T-helper 1 cell treated with Interleukin-12 subunit alpha and Interleukin-12 subunit beta and Interleukin-4 antibody, amounts not matched to agents 30 μg/mL and 1 μg/mL, for 36 hours (primary cell): ENCODE results near the gene TBC1D7.

ENCODE experiments used
- H3K27ac Mint-ChIP-seq: one replicate; pipeline ENCODE4 v1.8.0; 2021; ENCODE audit warnings: mild to moderate bottlenecking, mixed read lengths
- H3K27me3 Mint-ChIP-seq: one replicate; pipeline ENCODE4 v1.8.0; 2021; ENCODE audit warnings: low read depth, mixed read lengths
- H3K36me3 Mint-ChIP-seq: one replicate; pipeline ENCODE4 v1.8.0; 2021; ENCODE audit warnings: low read depth, mixed read lengths
- H3K4me1 Mint-ChIP-seq: one replicate; pipeline ENCODE4 v1.8.0; 2021; ENCODE audit warnings: low read depth, mixed read lengths
- H3K4me3 Mint-ChIP-seq: one replicate; pipeline ENCODE4 v1.8.0; 2021; ENCODE audit warnings: mild to moderate bottlenecking, moderate library complexity, mixed read lengths
- H3K9me3 Mint-ChIP-seq: one replicate; pipeline ENCODE4 v1.8.0; 2021; ENCODE audit warnings: mixed read lengths

The TBC1D7 gene

GRCh38 chr6:13328076-13328874 lies at the start of gene TBC1D7:
TBC1D7 (minus strand) TSS chr6:13328537; CDS start chr6:13326898, 1,639 bp downstream.
- Mint-ChIP-seq H3K36me3 (peaks cover 12% of the 10 kb centered on the region), H3K4me3 (peak within 1 kb of the TSS; percentile 91), H3K27me3 (no peaks in the 10 kb centered on the region), H3K9me3 (no peaks in the 10 kb centered on the region), H3K27ac (peak within 1 kb of the TSS; percentile 93), H3K4me1 (peaks cover 26% of the 10 kb centered on the region)

GRCh38 chr6:13377054-13377758 lies 48.9 kb upstream of the TBC1D7 start:
- H3K9me3 Mint-ChIP-seq, result no peaks in the 10 kb centered on the region
- no peaks in the 10 kb centered on the region for H3K36me3 Mint-ChIP-seq
- H3K27ac Mint-ChIP-seq, result no peak overlapping the region
- H3K27me3 Mint-ChIP-seq, result no peaks in the 10 kb centered on the region
- no peak overlapping the region for H3K4me3 Mint-ChIP-seq
- H3K4me1 Mint-ChIP-seq, result peaks cover 24% of the 10 kb centered on the region

- Mint-ChIP-seq H3K36me3 (no peaks in the 10 kb centered on the region), H3K9me3 (no peaks in the 10 kb centered on the region), H3K4me3 (no peak overlapping the region), H3K4me1 (peaks cover 16% of the 10 kb centered on the region), H3K27me3 (no peaks in the 10 kb centered on the region), H3K27ac (no peak overlapping the region)
Measured at GRCh38 chr6:13375360-13375878, 47.1 kb upstream of the TBC1D7 start.

- Mint-ChIP-seq H3K4me3 (no peak overlapping the region), H3K36me3 (no peaks in the 10 kb centered on the region), H3K4me1 (peaks cover 16% of the 10 kb centered on the region), H3K27me3 (no peaks in the 10 kb centered on the region), H3K27ac (no peak overlapping the region), H3K9me3 (no peaks in the 10 kb centered on the region)
Measured at GRCh38 chr6:13373919-13374318, 45.6 kb upstream of the TBC1D7 start.

GRCh38 chr6:13373488-13373886 lies 45.1 kb upstream of the TBC1D7 start:
- H3K27me3 Mint-ChIP-seq, result no peaks in the 10 kb centered on the region
- no peak overlapping the region for H3K4me3 Mint-ChIP-seq
- no peak overlapping the region for H3K27ac Mint-ChIP-seq

GRCh38 chr6:13372688-13373487 lies 44.6 kb upstream of the TBC1D7 start:
- peak overlapping the region; percentile 4 for H3K27ac Mint-ChIP-seq
- H3K4me1 Mint-ChIP-seq, result peaks cover 16% of the 10 kb centered on the region
- no peaks in the 10 kb centered on the region for H3K36me3 Mint-ChIP-seq

More at GRCh38 chr6:13373488-13373886, 45.1 kb upstream of the TBC1D7 start:
- Mint-ChIP-seq H3K36me3 (no peaks in the 10 kb centered on the region), H3K4me1 (peaks cover 16% of the 10 kb centered on the region), H3K9me3 (no peaks in the 10 kb centered on the region)

GRCh38 chr6:13372076-13372475 lies 43.7 kb upstream of the TBC1D7 start:
- Mint-ChIP-seq H3K4me1 (peaks cover 16% of the 10 kb centered on the region), H3K27me3 (peaks cover 5% of the 10 kb centered on the region), H3K9me3 (no peaks in the 10 kb centered on the region), H3K36me3 (no peaks in the 10 kb centered on the region), H3K4me3 (no peak overlapping the region), H3K27ac (no peak overlapping the region)

More at GRCh38 chr6:13372688-13373487, 44.6 kb upstream of the TBC1D7 start:
- Mint-ChIP-seq H3K9me3 (no peaks in the 10 kb centered on the region), H3K4me3 (no peak overlapping the region), H3K27me3 (no peaks in the 10 kb centered on the region)

- H3K27ac Mint-ChIP-seq, result no peak overlapping the region
Measured at GRCh38 chr6:13371421-13372072, 43.2 kb upstream of the TBC1D7 start.

GRCh38 chr6:13370623-13371022 lies 42.3 kb upstream of the TBC1D7 start:
- Mint-ChIP-seq H3K27ac (no peak overlapping the region), H3K27me3 (peaks cover 5% of the 10 kb centered on the region), H3K4me3 (no peak overlapping the region), H3K9me3 (no peaks in the 10 kb centered on the region), H3K4me1 (peaks cover 9% of the 10 kb centered on the region), H3K36me3 (no peaks in the 10 kb centered on the region)

More at GRCh38 chr6:13371421-13372072, 43.2 kb upstream of the TBC1D7 start:
- Mint-ChIP-seq H3K4me3 (no peak overlapping the region), H3K36me3 (no peaks in the 10 kb centered on the region), H3K9me3 (no peaks in the 10 kb centered on the region), H3K4me1 (peaks cover 16% of the 10 kb centered on the region), H3K27me3 (peaks cover 5% of the 10 kb centered on the region)

GRCh38 chr6:13369591-13369990 lies 41.3 kb upstream of the TBC1D7 start:
- Mint-ChIP-seq H3K9me3 (no peaks in the 10 kb centered on the region), H3K27ac (no peak overlapping the region), H3K4me1 (peaks cover 3% of the 10 kb centered on the region), H3K4me3 (no peak overlapping the region), H3K36me3 (no peaks in the 10 kb centered on the region), H3K27me3 (peaks cover 5% of the 10 kb centered on the region)

GRCh38 chr6:13368731-13369115 lies 40.4 kb upstream of the TBC1D7 start:
- Mint-ChIP-seq H3K27me3 (peaks cover 5% of the 10 kb centered on the region), H3K27ac (no peak overlapping the region), H3K4me1 (peaks cover 2% of the 10 kb centered on the region), H3K4me3 (no peak overlapping the region), H3K9me3 (no peaks in the 10 kb centered on the region), H3K36me3 (no peaks in the 10 kb centered on the region)

GRCh38 chr6:13368079-13368730 lies 39.9 kb upstream of the TBC1D7 start:
- Mint-ChIP-seq H3K36me3 (no peaks in the 10 kb centered on the region), H3K27me3 (peaks cover 5% of the 10 kb centered on the region), H3K4me3 (no peak overlapping the region), H3K9me3 (no peaks in the 10 kb centered on the region), H3K4me1 (no peaks in the 10 kb centered on the region), H3K27ac (no peak overlapping the region)

- H3K36me3 Mint-ChIP-seq, result no peaks in the 10 kb centered on the region
- no peaks in the 10 kb centered on the region for H3K9me3 Mint-ChIP-seq
- no peaks in the 10 kb centered on the region for H3K4me1 Mint-ChIP-seq
- no peak overlapping the region for H3K4me3 Mint-ChIP-seq
- H3K27me3 Mint-ChIP-seq, result peaks cover 5% of the 10 kb centered on the region
- no peak overlapping the region for H3K27ac Mint-ChIP-seq
Measured at GRCh38 chr6:13367396-13367795, 39.1 kb upstream of the TBC1D7 start.
